Activated CD4-positive, alpha-beta T cell treated with anti-CD3 and anti-CD28 coated beads, Interleukin-2, amount 50 U/mL, for 24 hours (primary cell): Measurements from ENCODE around the gene PIK3CA.
"Not testable (repeated sequence)": the region's sequence is repeated elsewhere in the genome, so short reads cannot be mapped to it uniquely, and the experiment has no call there.

Experiments used
- DNase-seq, 2 donors: peaks; one replicate each; pipeline ENCODE4 v3.0.0-alpha.2; 2020; ENCODE audit warnings: low read depth in 1 of 2, low spot score in 1 of 2

The PIK3CA gene

DNA sequence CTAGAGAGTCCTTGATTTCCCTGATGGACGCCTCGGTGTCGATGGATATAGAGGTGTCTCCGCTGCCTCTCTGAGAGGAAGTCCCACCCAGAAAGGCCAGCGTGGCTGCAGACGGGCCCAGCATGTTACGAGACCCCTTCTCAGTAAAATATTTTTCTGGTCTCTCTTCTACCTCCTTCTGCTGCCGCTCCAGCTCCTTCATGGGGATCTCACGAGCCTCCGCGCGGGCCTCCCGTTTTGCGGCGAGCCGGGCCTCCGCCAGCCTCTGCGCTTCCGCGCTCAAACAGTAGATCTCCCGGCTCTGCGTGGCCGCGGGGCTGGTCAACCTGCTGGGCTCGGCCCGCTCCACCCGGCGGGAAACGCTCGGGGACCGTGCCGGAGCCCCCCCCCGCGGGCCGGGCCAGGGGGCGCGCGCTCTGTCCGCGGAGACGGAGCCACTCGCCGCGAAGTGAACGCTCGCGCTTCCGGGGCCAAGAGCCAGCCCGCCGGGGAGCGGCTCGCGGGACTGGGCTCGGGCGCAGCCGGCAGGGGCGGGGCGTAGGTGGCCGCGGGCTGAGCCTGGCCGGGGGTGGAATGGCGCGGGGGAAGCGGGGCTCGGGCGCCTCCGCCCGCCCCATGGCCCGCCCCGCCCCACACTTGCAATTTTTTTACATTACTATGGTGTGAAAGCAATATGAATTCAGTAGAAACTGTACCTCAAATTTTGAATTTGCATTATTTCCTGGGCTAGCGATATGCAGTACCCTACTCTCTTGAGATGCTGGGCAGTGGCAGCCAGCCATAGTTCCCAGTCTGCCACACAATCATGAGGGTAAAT lies 113.0 kb downstream of the PIK3CA start:
- peak; percentile 13 to 16 for DNase-seq

DNA sequence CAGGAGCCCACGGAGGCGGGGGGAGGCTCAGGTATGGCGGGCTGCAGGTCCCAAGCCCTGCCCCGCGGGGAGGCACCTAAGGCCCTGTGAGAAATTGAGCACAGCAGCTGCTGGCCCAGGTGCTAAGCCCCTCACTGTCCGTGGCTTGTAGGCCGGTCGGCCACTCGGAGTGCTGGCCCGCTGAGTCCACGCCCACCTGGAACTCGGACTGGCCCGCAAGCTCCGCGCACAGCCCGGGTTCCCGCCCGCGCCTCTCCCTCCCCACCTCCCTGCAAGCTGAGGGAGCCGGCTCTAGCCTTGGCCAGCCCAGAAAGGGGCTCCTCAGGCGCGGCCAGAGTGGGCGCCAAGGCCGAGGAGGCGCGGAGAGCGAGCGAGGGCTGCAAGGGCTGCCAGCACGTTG lies 115.0 kb downstream of the PIK3CA start:
- DNase-seq, result no peak

DNA sequence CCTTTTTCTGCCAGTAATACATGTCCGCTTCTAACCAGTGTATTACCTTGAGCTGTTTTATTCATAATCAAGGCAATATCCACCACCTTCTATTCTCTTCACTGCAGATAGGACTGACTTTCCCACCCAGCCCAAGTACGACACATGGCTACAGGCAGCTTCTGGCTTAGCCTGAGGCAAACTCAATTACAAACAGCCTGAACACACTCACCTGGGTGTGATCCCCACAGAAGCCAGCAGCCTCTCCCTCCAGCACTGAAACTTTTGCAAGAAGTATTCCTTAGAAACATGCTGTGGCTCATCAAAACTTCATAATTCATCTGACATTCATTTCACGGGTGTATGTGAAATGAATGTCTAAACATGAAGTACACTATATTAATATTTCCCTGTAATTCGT lies 116.3 kb downstream of the PIK3CA start:
- DNase-seq, result no peak

DNA sequence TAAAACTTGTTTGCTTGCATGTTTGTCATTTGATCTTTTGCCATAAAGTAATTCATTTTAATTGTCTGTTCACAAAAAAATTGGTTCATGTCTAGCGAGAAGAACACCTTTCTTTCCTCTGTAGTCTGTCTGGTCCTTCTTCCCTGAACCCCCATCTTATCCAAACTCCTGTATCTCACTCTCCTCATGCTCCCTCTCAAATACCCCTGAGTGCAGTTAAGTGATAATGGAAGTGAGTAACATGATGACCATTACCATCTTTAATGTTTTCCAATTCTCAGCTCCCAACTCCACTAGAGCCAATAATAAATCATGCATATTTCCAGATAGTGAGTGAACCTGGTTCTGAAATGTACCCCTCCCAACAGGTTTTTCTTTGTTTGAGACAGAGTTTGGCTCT lies 116.9 kb downstream of the PIK3CA start:
- DNase-seq, result no peak

DNA sequence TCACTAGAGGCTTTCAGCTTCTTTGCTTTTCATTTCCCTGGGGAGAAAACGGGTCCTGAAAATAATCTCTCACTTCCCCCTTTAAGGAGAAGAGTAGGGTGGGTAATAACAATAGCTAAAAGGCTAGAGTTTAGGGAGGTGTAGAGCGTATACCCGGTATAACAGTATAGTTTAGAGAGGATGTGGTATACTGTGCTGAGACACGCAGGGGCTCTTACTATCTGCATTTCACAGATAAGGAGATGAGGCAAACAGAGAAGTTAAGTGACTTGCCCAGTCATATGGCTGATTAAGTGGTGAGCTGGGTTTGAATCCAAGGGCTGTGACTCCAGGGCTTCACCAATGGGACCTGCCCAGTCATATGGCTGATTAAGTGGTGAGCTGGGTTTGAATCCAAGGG lies 117.7 kb downstream of the PIK3CA start:
- no peak for DNase-seq

DNA sequence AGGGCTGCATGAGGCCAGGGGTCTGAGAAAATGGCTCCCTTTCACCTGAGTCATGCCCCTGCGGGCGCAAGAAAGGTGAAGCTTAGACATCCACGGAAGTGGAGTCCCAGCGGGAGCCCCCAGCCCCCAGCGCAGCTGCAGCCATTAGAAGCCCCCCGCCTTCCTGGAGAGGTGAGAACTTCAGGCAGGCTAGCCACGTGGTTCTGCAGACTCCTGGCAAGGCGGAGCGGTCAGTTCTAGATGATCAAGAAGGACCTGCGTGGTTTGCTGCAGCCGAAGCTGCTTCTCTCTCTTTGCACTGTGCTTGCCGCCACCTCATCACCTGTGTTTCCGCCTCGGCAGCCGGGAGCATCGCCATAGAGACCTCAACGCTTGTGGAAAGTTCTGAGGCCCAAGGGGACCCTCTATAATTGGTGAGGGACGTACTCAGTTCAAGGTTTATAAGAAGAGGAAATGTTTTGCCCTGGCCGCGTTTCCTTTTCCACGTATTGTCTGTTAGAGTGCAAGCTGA lies 118.6 kb downstream of the PIK3CA start:
- DNase-seq, result no peak

DNA sequence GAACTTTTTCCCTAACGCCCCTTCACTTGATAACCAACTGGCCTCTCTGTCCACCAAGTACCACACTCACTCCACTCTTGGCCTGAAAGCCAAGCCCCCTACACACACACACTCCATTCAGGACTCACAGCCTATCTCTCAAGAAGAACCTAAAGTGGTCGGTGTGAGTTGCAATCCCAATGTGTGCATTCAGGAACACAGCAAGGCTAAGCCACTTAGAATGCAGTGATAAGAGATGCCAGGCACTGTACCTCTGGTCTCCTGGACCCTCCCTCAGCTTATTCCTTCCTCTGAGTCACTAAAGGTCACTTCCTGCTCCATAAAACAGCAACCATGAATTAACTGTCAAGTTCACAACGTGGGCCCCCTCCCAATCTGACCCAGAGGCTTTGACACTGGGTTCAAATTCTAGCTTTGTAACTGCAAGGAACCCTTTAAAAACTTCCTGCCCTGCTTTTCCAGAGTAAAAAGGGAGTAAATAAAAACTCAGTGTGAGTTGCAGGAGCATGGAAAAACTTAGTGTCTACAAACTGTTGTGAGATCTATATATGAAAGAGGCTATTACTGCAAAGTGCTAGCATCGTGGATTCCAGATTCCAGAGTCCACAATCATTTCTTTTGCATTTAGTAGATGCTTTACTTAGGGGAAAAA lies 120.4 kb downstream of the PIK3CA start:
- DNase-seq, result no peak

DNA sequence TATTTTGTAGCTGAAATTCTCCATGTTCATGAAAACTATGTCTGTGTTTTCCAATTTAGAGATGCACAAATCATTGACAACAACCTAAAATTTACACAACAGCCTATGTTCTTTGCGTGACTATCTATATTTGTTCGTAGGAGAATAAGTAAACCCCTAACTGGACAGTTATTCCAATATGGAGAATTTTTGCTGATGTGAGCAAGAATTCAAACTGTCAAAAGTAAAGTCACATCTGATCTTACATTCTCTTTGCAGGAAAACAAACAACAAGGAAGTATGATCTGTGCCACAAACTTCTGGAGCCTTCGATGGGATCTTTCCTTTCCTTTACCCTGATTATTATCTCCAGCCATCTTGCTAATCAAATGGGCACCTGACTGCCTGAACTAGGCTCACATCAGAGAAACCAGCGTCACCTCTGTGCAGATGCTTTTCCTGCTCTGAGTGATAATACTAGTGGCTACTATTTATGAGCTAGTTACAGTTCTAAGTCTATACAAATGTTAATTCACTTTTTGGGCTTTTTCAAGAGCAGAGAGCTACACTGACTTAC lies 121.1 kb downstream of the PIK3CA start:
- DNase-seq, result no peak

DNA sequence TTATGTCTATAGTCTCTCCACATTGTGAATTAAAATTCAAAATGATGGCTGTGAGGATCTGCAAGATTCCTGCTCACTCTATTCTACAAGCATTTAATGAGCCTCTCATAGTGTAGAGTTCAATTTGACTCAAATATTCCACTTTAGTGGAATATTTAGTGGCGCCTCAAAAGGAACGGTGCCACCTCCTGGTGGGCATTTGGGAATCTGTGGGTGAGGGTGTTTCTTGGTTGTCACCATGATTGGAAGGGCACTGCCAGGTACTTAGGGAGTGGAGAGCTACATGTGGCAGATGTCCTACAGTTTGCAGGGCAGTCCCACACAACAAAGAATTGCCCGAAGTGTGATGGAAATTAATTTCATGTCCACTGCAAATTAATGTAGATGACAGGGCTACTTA lies 124.2 kb downstream of the PIK3CA start:
- DNase-seq, result no peak

DNA sequence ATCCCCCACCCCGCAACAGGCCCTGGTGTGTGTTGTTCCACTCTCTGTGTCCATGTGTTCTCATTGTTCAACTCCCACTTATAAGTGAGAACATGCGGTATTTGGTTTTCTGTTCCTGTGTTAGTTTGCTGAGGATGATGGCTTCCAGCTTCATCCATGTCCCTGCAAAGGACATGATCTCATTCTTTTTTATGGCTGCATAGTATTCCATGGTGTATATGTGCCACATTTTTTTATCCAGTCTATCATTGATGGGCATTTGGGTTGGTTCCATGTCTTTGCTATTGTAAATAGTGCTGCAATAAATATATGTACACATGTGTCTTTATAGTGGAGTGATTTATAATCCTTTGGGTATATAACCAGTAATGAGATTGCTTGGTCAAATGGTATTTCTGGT lies 126.3 kb downstream of the PIK3CA start:
- not testable (repeated sequence) for DNase-seq

DNA sequence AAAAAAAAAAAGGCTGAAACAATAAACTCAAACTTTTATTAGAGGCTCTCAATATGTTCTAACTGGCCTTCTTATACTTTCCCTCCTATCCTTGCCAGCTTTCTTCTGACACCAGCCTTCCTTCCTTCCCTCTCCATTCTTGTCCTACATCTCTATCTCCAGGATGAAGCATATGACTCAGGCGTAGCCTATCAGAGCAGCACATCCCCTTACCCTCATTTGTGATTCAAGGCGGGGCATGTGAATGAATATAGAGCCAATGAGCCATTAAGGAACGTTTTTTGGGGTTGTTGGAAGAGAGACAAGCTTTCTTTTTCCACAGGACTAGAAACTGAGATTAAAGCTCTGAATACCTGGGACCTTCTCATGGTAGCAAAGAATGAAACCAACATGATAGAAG lies 127.8 kb downstream of the PIK3CA start:
- DNase-seq, result no peak

DNA sequence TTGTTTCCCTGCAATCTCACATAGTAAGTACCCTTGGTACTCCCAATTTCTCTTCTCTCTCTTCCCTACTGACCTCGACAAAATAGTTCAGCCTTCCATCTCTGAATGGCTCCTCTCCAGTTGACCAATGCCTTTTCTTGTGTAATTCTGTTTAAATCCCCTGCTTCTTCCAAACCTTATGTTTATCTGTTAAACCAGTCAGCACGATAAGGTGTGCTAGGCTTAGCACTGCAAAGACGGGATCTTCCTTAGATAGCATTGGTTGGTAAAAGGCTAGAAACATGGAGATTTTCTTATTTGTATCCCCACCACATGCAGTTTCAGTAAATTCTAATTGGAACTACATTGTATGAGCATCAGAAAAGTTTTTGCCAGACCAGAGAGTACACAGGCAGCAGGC lies 128.6 kb downstream of the PIK3CA start:
- DNase-seq, result no peak

DNA sequence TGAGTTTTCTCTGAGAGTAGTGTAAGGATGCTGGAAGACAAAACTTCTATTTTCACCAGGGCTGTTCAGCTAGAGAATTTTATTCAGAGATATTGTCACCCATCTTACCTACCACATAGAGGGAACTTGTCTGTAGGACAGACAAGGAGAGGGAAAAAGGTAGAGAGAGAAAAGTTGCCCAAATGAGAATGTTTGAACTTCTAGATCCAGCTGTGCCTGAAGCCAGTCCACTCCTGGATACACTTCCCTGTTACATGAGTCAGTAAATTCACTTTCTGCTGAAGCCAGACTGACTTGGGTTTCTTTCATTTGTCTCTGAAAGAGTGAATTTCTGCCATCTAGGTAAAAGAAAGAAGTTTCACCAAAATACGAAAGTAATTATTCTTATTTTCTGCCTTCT lies 130.0 kb downstream of the PIK3CA start:
- DNase-seq, result no peak

DNA sequence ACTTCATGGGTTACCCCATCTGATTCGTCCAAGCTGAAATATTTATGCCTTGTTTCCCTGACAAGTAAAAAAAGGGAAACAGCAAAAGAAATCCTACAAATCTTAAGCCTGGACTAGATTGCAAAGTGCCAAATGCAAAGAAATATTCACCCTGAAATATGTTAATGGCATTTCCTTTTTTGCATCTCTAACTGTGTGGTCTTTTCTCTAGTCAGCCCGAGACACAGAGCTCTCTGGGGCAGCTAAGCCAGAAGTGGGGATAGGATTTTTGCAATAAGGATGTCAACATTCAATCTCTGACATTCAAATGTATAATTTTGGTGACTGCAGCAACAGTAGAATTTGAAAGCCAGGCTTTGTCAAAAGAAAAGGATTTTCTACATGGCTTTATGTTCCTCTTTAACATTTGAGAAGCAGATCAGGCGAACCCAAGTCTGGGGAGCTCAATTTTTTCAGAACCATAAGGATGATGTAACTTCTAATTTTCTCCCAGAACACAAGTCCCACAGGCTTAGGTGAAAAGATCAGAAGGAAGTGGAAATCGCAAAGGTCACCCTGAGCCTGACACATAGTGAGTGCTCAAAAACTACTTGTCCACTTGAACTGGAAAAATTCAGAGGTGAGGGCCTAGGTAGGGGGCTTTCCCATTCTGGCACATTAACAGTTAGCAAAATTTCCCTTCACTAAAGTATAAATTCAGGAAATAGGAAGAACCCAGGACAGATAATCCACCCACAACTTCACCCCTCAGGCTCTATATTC lies 131.0 kb downstream of the PIK3CA start:
- no peak for DNase-seq

DNA sequence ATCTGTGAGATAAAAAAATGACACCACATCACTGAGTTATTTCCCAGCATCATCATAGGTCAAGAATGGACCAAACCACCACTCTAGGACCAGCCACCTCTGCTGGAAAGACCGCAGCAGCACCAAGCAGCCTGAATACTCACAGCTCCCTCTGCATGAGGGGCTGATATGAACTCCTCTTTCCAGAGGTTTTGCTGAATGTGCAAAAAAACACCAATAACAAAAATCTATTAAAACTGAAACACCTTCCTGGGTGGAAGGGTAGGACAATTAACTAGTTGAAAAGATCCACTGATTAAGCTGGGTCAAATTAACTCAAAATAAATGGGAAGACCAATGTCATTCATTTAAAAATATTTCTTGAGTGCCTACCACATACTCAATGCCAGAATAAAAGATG lies 131.7 kb downstream of the PIK3CA start:
- DNase-seq, result no peak

DNA sequence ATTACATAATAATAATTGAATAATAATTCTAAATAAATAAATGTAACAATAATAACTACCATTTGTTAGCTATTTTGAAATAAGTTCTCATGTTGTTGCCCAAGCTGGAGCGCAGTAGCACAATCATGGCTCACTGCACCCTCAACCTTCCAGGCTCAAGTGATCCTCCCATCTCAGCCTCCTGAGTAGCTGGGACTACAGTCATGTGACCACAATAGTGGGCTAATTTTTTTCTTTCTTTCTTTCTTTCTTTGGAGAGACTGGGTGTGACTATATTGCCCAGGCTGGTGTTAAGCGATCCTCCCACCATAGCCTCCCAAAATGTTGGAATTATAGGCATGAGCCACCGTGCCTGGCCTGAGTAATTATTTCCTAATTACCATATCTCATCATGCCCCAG lies 133.7 kb downstream of the PIK3CA start:
- DNase-seq, result no peak

DNA sequence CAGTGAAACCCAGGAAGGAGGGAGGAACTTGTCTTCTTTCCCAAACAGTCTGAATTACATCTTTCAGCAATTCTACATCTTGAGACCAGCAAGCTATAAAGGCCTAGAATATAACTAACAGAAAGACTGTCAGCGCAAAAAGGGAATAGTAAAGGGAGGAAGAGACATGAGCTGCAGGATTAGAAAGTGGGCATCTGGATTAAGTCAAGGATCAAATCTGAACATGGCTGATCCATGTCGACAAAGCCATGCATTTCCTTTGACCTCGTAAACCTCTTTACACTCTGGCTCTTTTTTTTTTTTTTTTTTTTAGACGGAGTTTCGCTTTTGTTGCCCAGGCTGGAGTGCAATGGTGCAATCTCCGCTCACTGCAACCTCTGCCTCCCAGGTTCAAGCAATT lies 138.2 kb downstream of the PIK3CA start:
- no peak for DNase-seq

DNA sequence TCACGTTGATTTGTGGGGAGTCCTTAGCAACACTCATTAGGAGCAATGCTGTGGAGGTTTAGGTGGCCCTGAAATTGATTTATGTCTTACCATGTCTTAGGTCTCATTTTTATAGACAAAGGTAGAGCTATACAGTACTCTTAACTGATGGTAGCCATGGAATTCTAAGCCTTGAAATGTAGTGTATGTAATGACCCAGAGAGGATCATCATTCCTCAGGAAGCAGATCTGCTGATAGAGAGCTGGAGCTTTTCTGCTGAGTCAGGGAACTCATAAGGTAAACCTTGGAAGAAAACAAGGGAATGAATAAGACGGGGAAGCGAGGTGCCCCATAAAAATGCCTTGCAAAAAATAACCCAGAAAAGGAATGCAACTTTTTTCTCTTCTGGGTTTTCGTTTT lies 140.7 kb downstream of the PIK3CA start:
- DNase-seq, result no peak

DNA sequence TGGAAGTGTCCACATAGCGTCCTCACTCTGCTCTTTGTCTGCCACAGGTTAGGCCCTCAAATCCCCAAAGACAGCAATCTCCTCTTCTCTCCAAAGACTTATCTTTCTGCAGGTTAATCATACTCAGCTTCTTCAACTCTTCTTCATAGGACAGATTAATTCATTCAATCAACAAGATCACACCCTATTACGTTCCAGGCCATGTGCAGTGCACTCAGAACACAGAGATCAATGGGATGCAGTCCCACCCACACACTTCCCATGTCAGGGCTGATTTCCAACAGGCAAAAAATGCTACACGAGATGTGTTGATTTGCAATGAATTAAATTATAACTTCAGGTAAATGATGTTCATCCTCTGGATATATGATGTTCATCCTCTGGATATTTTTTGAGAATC lies 141.1 kb downstream of the PIK3CA start:
- DNase-seq, result no peak
